GM12873 (cell line): ENCODE measurements around the gene SYT9.

ENCODE experiments used
- CTCF ChIP-seq: IDR thresholded peaks from 2 replicates; pipeline ENCODE4 v1.5.1; 2012; ENCODE audit warnings: low read depth, mild to moderate bottlenecking, moderate library complexity, low read length, control low read depth; ENCODE audit not compliant: insufficient read depth; ENCODE audit errors: missing control alignments

Gene SYT9

GRCh38 chr11:7451952-7452494 lies 200.3 kb downstream of the SYT9 start:
- no peak for TF ChIP-seq CTCF

- no peak for TF ChIP-seq CTCF
These were observed 203.2 kb downstream of the SYT9 start for GRCh38 chr11:7454854-7455253.

- no peak for TF ChIP-seq CTCF
These were observed 205.5 kb downstream of the SYT9 start for GRCh38 chr11:7457211-7457610.

- TF ChIP-seq CTCF, result no peak
These were observed 211.0 kb downstream of the SYT9 start for GRCh38 chr11:7462706-7463105.

GRCh38 chr11:7467652-7468051 lies 215.9 kb downstream of the SYT9 start:
- TF ChIP-seq CTCF, result no peak

- no peak for TF ChIP-seq CTCF
These were observed 217.7 kb downstream of the SYT9 start for GRCh38 chr11:7469351-7469865.

- no peak for TF ChIP-seq CTCF
These were observed 219.4 kb downstream of the SYT9 start for GRCh38 chr11:7471071-7471470.

- TF ChIP-seq CTCF, result no peak
These were observed 222.0 kb downstream of the SYT9 start for GRCh38 chr11:7473717-7474116.
